ENCODE measurements around the gene CNTNAP2. TPM values are rescaled to one million over a fixed set of nuclear protein-coding genes. Genes with fewer than 3 reads are reported as not detected.

The CNTNAP2 gene
- total RNA-seq, 2 experiments from 2014 or later: not detected

- no peaks in the 10 kb centered on the region for H3K36me3 Mint-ChIP-seq (ENCODE audit: low read depth)
- H3K4me1 Mint-ChIP-seq (ENCODE audit: low read depth): no peaks in the 10 kb centered on the region
- ChIA-PET CTCF (interaction anchor here (1.3 kb wide), 1 partner anchor 141 kb away, joined by 3 read pairs; no protein-coding TSS in a partner anchor), POLR2A (no interaction called here)
- no peaks in the 10 kb centered on the region for H3K27me3 Mint-ChIP-seq
- intact Hi-C loops (cut with DNase I, micrococcal nuclease): no loop called here
- DNase-seq (no peak), ATAC-seq (ENCODE audit: poor library complexity) (no peak)
- H3K27ac Mint-ChIP-seq: no peak overlapping the region
- H3K36me3 ChIP-seq (ENCODE audit: insufficient read depth, low read length): no peaks in the 10 kb centered on the region
- H3K9me3 Mint-ChIP-seq: peaks cover 13% of the 10 kb centered on the region
- H3K27me3 ChIP-seq (ENCODE audit: control insufficient read depth in 1 of 2, insufficient read depth in 2 of 2, low read length in 2 of 2): no peaks in the 10 kb centered on the region
- no peak overlapping the region for H3K4me3 Mint-ChIP-seq
- TF ChIP-seq, protein P1, sequence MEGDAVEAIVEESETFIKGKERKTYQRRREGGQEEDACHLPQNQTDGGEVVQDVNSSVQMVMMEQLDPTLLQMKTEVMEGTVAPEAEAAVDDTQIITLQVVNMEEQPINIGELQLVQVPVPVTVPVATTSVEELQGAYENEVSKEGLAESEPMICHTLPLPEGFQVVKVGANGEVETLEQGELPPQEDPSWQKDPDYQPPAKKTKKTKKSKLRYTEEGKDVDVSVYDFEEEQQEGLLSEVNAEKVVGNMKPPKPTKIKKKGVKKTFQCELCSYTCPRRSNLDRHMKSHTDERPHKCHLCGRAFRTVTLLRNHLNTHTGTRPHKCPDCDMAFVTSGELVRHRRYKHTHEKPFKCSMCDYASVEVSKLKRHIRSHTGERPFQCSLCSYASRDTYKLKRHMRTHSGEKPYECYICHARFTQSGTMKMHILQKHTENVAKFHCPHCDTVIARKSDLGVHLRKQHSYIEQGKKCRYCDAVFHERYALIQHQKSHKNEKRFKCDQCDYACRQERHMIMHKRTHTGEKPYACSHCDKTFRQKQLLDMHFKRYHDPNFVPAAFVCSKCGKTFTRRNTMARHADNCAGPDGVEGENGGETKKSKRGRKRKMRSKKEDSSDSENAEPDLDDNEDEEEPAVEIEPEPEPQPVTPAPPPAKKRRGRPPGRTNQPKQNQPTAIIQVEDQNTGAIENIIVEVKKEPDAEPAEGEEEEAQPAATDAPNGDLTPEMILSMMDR (IDR thresholded peaks at IDR 0.05): no peak
- H3K4me3 ChIP-seq (ENCODE audit: low read length): no peak overlapping the region
- peaks cover 0 to 5% of the 10 kb centered on the region in 2 experiments for H3K9me3 ChIP-seq (ENCODE audit: control insufficient read depth in 1 of 2, insufficient read depth in 1 of 2, low read length in 2 of 2)
- no peak overlapping the region for H3K27ac ChIP-seq (ENCODE audit: low read depth in 1 of 2, low read length in 2 of 2)
- no peaks in the 10 kb centered on the region for H3K4me1 ChIP-seq (ENCODE audit: insufficient read depth, low read length)
Observed at GRCh38 chr7:146223851-146224250, 107.2 kb downstream of the CNTNAP2 start.

GRCh38 chr7:146232604-146233003 is 116.0 kb downstream of the CNTNAP2 start:
- H3K4me1 ChIP-seq (ENCODE audit: insufficient read depth, low read length): no peaks in the 10 kb centered on the region
- POLR2A ChIA-PET: no interaction called here
- H3K9me3 Mint-ChIP-seq: peaks cover under 1% of the 10 kb centered on the region
- intact Hi-C loops (cut with DNase I, micrococcal nuclease): no loop called here
- ATAC-seq (ENCODE audit: poor library complexity) (no peak), DNase-seq (no peak)
- no peaks in the 10 kb centered on the region for H3K9me3 ChIP-seq (ENCODE audit: control insufficient read depth in 1 of 2, insufficient read depth in 1 of 2, low read length in 2 of 2)
- no peaks in the 10 kb centered on the region for H3K36me3 Mint-ChIP-seq (ENCODE audit: low read depth)
- CTCF ChIA-PET: no interaction called here
- no peak overlapping the region for H3K27ac Mint-ChIP-seq
- H3K4me1 Mint-ChIP-seq (ENCODE audit: low read depth): no peaks in the 10 kb centered on the region
- no peaks in the 10 kb centered on the region for H3K27me3 Mint-ChIP-seq
- H3K27ac ChIP-seq (ENCODE audit: low read depth in 1 of 2, low read length in 2 of 2): no peak overlapping the region
- H3K4me3 Mint-ChIP-seq: no peak overlapping the region
- no peaks in the 10 kb centered on the region for H3K27me3 ChIP-seq (ENCODE audit: control insufficient read depth in 1 of 2, insufficient read depth in 2 of 2, low read length in 2 of 2)
- TF ChIP-seq, protein P1 (IDR thresholded peaks at IDR 0.05): no peak
- H3K4me3 ChIP-seq (ENCODE audit: low read length): no peak overlapping the region
- no peaks in the 10 kb centered on the region for H3K36me3 ChIP-seq (ENCODE audit: insufficient read depth, low read length)

DNA sequence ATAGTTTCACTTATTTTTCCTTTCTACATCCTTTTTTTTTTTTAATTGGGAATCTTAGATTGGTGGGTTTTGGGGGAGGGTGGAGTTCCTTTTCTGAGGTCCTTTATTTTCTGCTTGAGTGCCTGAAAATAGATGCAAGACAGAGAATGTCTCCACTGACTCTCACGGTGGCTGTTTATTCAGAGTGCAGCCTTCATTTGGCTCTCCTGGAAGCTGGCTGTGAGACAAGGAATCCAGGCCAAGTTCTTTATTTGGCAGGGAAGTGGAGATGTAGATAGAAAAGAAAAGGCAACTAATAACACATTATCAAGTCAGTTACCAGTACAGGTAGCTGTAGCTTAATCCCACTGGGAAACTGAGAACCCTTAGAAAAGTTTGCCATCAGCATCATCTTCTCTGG is 118.6 kb downstream of the CNTNAP2 start:
- H3K27me3 Mint-ChIP-seq: no peaks in the 10 kb centered on the region
- H3K36me3 Mint-ChIP-seq (ENCODE audit: low read depth): no peaks in the 10 kb centered on the region
- intact Hi-C loops (cut with DNase I, micrococcal nuclease): no loop called here
- H3K27ac Mint-ChIP-seq: no peak overlapping the region
- DNase-seq (no peak), ATAC-seq (ENCODE audit: poor library complexity) (no peak)
- Histone ChIP-seq H3K4me3 (ENCODE audit: low read length) (no peak overlapping the region), H3K9me3 (ENCODE audit: control insufficient read depth in 1 of 2, insufficient read depth in 1 of 2, low read length in 2 of 2) (no peaks in the 10 kb centered on the region), H3K4me1 (ENCODE audit: insufficient read depth, low read length) (no peaks in the 10 kb centered on the region), H3K27me3 (ENCODE audit: control insufficient read depth in 1 of 2, insufficient read depth in 2 of 2, low read length in 2 of 2) (no peaks in the 10 kb centered on the region), H3K36me3 (ENCODE audit: insufficient read depth, low read length) (no peaks in the 10 kb centered on the region), H3K27ac (ENCODE audit: low read depth in 1 of 2, low read length in 2 of 2) (no peak overlapping the region)
- TF ChIP-seq, protein P1 (IDR thresholded peaks at IDR 0.05): no peak
- no peaks in the 10 kb centered on the region for H3K9me3 Mint-ChIP-seq
- ChIA-PET POLR2A (no interaction called here), CTCF (no interaction called here)
- no peak overlapping the region for H3K4me3 Mint-ChIP-seq
- no peaks in the 10 kb centered on the region for H3K4me1 Mint-ChIP-seq (ENCODE audit: low read depth)

All from CD4-positive, alpha-beta T cell (primary cell).